DND-41 (cell line): ENCODE measurements around the gene MOB3B.

Source experiments
- CTCF ChIP-seq: IDR thresholded peaks from 2 replicates; pipeline ENCODE4 v1.5.1; 2012; ENCODE audit warnings: borderline replicate concordance, low read length, moderate library complexity, mild to moderate bottlenecking; ENCODE audit not compliant: poor library complexity, severe bottlenecking; ENCODE audit errors: extremely low read depth
- EZH2 ChIP-seq: IDR thresholded peaks from 3 replicates; pipeline ENCODE4 v1.6.1; 2012; ENCODE audit warnings: borderline replicate concordance, low read depth, mild to moderate bottlenecking, moderate library complexity, low read length, inconsistent platforms; ENCODE audit not compliant: severe bottlenecking

- TF ChIP-seq EZH2 (no peak), CTCF (no peak)
Observed at GRCh38 chr9:27518809-27519208, 10.8 kb downstream of the MOB3B start.
